HG03103 (cell line): ENCODE measurements around the gene TMEM225.
"Not testable (repeated sequence)": the region's sequence is repeated elsewhere in the genome, so short reads cannot be mapped to it uniquely, and the experiment has no call there.

ENCODE experiments used
- ATAC-seq: cut with Tn5 transposase; IDR thresholded peaks from one replicate; pipeline ENCODE4 v1.9.1; 2021; ENCODE audit warnings: low read depth; ENCODE audit not compliant: unreplicated experiment

TMEM225 gene

GRCh38 chr11:123885570-123885969 is at the start of gene TMEM225:
Gene TMEM225 (minus strand): TSS chr11:123885670. CDS start chr11:123885425, 245 bp downstream.
- ATAC-seq, result no peak

- ATAC-seq, result no peak
Measured at GRCh38 chr11:123924027-123924426, 38.6 kb upstream of the TMEM225 start.

- no peak for ATAC-seq
Measured at GRCh38 chr11:123920943-123921342, 35.5 kb upstream of the TMEM225 start.

GRCh38 chr11:123905826-123906225 is 20.4 kb upstream of the TMEM225 start:
- ATAC-seq, result no peak

- no peak for ATAC-seq
Measured at GRCh38 chr11:123904932-123905331, 19.5 kb upstream of the TMEM225 start.

- ATAC-seq, result peak; percentile 94
Measured at GRCh38 chr11:123903932-123904331, 18.5 kb upstream of the TMEM225 start.

- no peak for ATAC-seq
Measured at GRCh38 chr11:123901867-123902266, 16.4 kb upstream of the TMEM225 start, which contains the start of gene OR8D4. Gene OR8D4 (plus strand): TSS chr11:123902167. CDS start chr11:123906432, 4,265 bp downstream.

GRCh38 chr11:123899792-123900191 is 14.3 kb upstream of the TMEM225 start:
- ATAC-seq, result no peak

GRCh38 chr11:123892031-123892430 is 6.6 kb upstream of the TMEM225 start:
- ATAC-seq, result no peak

GRCh38 chr11:123880912-123881311 is 4.6 kb downstream of the TMEM225 start:
- ATAC-seq, result no peak

GRCh38 chr11:123867795-123868194 is 17.7 kb downstream of the TMEM225 start:
- not testable (repeated sequence) for ATAC-seq

- not testable (repeated sequence) for ATAC-seq
Measured at GRCh38 chr11:123865293-123865692, 20.2 kb downstream of the TMEM225 start.

GRCh38 chr11:123859731-123860130 is 25.7 kb downstream of the TMEM225 start:
- ATAC-seq, result no peak

GRCh38 chr11:123856444-123856843 is 29.0 kb downstream of the TMEM225 start:
- no peak for ATAC-seq

GRCh38 chr11:123853038-123853437 is 32.4 kb downstream of the TMEM225 start:
- no peak for ATAC-seq

GRCh38 chr11:123852321-123852720 is 33.1 kb downstream of the TMEM225 start:
- no peak for ATAC-seq

GRCh38 chr11:123851110-123851509 is 34.4 kb downstream of the TMEM225 start:
- no peak for ATAC-seq

- ATAC-seq, result no peak
Measured at GRCh38 chr11:123841174-123841573, 44.3 kb downstream of the TMEM225 start.

- no peak for ATAC-seq
Measured at GRCh38 chr11:123839131-123839530, 46.3 kb downstream of the TMEM225 start.

- ATAC-seq, result no peak
Measured at GRCh38 chr11:123838659-123839058, 46.8 kb downstream of the TMEM225 start.

GRCh38 chr11:123838199-123838598 is 47.3 kb downstream of the TMEM225 start:
- ATAC-seq, result no peak

GRCh38 chr11:123833095-123833494 is 52.4 kb downstream of the TMEM225 start:
- ATAC-seq, result no peak
